ENCODE data around the gene SCML2. TPM values are rescaled to one million over a fixed set of nuclear protein-coding genes. Genes with fewer than 3 reads are reported as not detected.

SCML2 gene
- total and polyA plus RNA-seq, 2 of the 13 experiments (the other 11 are each of a cell fraction or from before 2014, with no cell fraction given) = 5.1 to 7.6 TPM

DNA sequence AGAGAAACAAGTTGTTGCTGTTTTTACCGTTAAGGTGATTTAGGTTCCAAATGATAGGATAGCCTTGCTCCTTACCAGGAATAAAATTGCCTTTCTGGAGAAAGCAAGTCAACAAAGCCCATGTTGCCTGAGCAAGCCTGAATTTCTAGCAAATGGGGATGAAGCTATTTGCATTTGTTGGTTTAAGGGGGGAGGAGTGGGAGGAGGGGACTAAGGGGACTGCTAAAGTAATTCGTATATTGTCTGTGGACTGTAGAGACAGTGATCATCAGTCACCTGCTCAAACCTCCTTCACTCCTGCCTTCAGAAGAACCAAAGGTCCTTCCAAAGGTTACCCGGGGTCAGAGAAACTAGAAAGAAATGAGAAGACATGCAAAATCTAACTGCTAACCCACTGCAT is 65.8 kb downstream of the SCML2 start (continued):
- TF ChIP-seq, protein P1, sequence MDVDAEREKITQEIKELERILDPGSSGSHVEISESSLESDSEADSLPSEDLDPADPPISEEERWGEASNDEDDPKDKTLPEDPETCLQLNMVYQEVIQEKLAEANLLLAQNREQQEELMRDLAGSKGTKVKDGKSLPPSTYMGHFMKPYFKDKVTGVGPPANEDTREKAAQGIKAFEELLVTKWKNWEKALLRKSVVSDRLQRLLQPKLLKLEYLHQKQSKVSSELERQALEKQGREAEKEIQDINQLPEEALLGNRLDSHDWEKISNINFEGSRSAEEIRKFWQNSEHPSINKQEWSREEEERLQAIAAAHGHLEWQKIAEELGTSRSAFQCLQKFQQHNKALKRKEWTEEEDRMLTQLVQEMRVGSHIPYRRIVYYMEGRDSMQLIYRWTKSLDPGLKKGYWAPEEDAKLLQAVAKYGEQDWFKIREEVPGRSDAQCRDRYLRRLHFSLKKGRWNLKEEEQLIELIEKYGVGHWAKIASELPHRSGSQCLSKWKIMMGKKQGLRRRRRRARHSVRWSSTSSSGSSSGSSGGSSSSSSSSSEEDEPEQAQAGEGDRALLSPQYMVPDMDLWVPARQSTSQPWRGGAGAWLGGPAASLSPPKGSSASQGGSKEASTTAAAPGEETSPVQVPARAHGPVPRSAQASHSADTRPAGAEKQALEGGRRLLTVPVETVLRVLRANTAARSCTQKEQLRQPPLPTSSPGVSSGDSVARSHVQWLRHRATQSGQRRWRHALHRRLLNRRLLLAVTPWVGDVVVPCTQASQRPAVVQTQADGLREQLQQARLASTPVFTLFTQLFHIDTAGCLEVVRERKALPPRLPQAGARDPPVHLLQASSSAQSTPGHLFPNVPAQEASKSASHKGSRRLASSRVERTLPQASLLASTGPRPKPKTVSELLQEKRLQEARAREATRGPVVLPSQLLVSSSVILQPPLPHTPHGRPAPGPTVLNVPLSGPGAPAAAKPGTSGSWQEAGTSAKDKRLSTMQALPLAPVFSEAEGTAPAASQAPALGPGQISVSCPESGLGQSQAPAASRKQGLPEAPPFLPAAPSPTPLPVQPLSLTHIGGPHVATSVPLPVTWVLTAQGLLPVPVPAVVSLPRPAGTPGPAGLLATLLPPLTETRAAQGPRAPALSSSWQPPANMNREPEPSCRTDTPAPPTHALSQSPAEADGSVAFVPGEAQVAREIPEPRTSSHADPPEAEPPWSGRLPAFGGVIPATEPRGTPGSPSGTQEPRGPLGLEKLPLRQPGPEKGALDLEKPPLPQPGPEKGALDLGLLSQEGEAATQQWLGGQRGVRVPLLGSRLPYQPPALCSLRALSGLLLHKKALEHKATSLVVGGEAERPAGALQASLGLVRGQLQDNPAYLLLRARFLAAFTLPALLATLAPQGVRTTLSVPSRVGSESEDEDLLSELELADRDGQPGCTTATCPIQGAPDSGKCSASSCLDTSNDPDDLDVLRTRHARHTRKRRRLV (CRISPR knock-in tag; IDR thresholded peaks at IDR 0.05) = no peak
- TF ChIP-seq, protein P2, sequence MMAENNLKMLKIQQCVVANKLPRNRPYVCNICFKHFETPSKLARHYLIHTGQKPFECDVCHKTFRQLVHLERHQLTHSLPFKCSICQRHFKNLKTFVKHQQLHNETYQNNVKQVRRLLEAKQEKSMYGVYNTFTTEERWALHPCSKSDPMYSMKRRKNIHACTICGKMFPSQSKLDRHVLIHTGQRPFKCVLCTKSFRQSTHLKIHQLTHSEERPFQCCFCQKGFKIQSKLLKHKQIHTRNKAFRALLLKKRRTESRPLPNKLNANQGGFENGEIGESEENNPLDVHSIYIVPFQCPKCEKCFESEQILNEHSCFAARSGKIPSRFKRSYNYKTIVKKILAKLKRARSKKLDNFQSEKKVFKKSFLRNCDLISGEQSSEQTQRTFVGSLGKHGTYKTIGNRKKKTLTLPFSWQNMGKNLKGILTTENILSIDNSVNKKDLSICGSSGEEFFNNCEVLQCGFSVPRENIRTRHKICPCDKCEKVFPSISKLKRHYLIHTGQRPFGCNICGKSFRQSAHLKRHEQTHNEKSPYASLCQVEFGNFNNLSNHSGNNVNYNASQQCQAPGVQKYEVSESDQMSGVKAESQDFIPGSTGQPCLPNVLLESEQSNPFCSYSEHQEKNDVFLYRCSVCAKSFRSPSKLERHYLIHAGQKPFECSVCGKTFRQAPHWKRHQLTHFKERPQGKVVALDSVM (CRISPR knock-in tag; IDR thresholded peaks at IDR 0.05) = no peak
- TF ChIP-seq EZH2 (conservative IDR thresholded peaks at IDR 0.05; ENCODE audit: low read depth, low read length) = no peak
- TF ChIP-seq, protein P3, sequence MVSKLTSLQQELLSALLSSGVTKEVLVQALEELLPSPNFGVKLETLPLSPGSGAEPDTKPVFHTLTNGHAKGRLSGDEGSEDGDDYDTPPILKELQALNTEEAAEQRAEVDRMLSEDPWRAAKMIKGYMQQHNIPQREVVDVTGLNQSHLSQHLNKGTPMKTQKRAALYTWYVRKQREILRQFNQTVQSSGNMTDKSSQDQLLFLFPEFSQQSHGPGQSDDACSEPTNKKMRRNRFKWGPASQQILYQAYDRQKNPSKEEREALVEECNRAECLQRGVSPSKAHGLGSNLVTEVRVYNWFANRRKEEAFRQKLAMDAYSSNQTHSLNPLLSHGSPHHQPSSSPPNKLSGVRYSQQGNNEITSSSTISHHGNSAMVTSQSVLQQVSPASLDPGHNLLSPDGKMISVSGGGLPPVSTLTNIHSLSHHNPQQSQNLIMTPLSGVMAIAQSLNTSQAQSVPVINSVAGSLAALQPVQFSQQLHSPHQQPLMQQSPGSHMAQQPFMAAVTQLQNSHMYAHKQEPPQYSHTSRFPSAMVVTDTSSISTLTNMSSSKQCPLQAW (CRISPR knock-in tag; IDR thresholded peaks at IDR 0.05) = no peak

All from HepG2 (cell line).